Measurements from ENCODE around the gene CACNA1S. TPM values are rescaled to one million over a fixed set of nuclear protein-coding genes. Genes with fewer than 3 reads are reported as not detected.

CACNA1S gene
- polyA plus RNA-seq, 1 donor: 0.53 TPM

GRCh38 chr1:201061049-201061448 is 51.2 kb downstream of the CACNA1S start:
- DNase-seq: no peak

- DNase-seq: no peak
Measured at GRCh38 chr1:201060586-201060985, 51.6 kb downstream of the CACNA1S start.

DNA sequence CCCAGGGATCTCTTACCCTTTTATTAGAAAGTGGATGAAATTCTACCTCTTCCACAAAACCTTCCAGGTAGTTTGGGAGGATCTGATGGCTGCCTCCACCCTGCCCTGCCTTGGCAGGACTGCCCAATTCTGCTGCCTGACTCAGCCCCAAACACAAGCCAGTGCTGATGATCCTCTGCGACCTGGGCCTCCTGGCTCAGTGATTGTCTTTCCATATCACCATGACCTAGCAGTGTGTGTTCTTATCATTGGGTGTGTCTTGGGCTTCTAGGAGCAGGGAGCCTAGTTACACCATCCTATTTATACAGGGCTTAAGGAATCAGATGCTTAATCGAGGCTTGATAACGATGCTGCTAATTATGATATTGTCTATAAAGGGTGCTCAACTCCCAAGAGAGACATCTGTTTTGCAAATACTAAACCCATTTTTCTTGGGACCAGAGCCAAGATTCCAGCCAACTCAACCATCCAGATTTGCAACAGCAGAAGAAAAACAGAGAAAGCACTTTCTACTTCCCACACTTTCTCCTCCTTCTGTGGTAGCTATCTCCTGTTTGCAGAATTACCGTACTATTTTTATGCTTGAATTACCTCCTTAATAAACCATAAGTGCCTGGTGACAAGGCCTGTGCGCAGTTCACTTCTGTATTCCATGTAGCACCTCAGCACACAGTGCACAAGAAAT is 52.2 kb downstream of the CACNA1S start:
- no peak for DNase-seq

DNA sequence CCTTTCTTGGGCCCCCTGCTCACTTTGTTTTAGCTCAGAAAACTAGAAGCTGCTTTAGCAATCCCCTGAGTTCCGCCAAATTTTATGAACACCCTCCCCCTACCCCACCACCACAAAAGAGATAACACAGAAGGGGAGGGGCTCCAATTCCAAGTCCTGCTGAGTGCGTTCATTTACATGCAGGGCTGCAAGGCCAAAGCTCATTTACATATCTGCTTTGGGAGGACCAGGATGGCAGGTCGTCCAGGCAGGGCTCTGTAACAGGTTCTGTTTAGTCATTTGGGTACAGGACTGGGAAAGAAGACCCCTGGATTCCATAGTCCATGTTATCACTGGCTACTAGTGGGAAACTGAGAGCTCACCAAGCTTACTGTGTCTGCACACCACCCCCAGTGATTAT is 52.8 kb downstream of the CACNA1S start:
- no peak for DNase-seq

DNA sequence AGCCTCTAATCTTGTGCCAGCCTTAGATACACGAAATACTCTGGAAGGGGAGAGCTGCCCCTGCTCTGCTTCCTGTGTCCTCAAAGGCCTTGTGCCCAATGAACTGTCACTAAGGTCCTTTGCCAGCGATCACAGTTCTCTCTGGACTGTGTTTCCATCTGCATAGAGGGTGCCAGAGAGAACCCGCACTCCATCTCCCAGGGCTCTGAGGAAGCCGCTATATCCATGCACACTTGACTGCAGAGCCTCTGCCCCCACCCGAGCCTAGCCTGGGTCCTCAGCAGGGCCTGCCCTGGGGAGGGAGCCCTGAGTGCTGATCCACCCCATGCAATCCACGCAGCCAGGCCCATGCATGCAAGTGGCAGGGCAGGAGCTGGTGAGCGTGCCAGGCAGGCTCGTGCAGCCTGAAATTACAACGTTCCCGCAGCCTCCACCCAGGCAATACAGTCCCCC is 58.1 kb downstream of the CACNA1S start:
- DNase-seq: no peak

DNA sequence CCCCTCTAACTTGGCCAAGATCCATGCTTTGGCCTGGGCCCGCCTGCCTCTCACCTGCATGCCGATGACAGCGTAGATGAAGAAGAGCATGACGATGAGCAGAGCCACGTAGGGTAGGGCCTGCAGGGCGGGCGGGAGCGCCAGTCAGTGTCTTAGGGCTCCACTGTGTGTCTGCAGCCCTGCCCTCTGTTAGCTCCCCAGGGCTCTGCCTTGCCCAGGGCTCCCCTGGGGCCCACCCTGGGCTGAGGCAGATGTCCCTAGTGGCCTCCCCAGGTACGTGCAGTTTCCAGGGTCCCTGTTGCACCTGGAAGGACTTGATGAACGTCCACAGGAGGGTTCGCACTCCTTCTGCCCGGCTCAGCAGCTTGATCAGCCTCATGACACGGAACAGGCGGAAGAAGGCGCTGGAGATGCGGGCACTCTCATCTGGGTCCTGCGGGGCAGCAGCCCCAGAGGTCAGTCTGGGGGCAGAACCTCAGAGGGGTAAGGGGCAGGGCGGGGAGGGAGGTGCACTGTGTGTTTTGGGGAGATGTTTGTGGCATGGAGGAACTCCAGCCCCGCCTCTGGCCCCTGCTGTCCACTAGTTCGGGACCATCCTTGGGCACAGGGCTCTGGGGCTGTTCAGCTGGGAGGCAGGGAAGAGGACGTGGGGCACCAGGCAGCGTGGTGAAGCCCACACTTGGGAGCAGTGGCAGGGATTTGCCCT is 58.9 kb downstream of the CACNA1S start:
- no peak for DNase-seq

GRCh38 chr1:201051399-201051798 is 60.8 kb downstream of the CACNA1S start:
- DNase-seq: no peak

DNA sequence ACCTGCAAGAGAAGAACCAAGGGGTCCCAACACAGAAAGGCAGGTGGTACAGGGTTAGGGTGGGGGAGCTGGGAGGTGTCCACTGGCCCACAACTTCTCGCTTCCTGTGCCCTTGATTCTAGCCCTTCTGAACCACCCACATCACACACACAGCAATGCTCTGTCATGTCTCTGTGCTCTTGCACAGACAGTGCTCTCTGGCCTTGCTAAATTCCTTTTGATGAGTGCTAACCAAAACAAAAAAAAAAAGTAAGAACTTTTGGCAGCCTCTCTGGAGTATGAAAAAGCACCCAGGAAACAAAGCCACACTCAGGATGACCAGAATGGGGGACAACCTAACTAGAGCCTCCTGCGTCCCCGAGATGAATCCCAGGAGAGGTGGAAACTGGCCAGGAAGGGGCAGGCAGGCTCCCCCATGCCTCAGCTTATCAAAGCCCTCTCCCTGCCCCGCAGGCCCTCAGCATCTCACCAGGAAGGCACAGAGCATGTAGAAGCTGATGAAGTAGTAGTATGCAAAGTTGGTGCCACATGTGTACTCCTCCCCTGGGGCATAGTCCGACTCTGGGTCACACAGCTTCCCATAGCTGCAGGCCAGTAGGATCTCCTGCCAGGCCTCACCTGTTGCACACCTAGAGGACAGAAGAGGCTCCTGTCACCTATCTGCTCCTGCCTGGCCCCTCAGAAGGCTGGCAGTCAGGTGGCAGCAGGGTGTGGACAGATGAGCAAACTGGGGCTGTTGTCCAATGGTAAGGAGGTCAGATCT is 61.5 kb downstream of the CACNA1S start:
- DNase-seq: no peak

- no peak for DNase-seq
Measured at GRCh38 chr1:201049248-201049831, 62.9 kb downstream of the CACNA1S start.

GRCh38 chr1:201048521-201048920 is 63.7 kb downstream of the CACNA1S start:
- no peak for DNase-seq

GRCh38 chr1:201044119-201044518 is 68.1 kb downstream of the CACNA1S start:
- no peak for DNase-seq

DNA sequence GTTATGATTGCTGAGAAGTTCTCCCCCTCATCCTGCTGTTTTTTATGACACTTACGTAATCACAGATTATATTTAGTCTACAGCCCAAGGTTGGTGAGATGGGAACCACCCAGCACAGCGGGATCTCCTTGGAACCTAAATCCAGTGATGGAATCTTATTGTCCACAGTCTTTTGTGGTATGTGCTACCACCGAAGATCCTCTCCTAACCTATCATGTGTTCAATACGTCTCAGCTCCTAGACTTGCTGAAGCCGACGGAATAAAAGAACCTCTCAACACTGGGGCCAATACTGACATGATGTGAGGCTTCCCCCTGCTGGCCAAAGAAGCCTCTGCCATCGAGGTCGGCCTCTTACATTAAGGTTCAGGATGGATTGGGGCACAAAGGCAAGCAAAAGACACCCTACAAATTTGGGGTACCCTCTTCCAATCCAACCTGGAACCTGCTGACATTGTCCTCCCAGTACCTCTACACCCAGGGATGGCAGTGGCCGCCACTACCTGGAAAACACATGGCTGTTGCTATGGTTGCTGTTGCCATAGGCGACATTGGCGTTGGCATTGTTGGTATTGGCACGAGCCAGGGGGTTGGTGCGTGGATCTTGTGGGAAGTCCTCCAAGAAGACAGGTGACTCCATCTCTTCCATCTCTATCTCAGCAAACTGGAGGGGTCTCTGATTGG is 69.3 kb downstream of the CACNA1S start:
- peak; percentile 61 for DNase-seq

- DNase-seq: no peak
Measured at GRCh38 chr1:201041011-201041410, 71.2 kb downstream of the CACNA1S start.

DNA sequence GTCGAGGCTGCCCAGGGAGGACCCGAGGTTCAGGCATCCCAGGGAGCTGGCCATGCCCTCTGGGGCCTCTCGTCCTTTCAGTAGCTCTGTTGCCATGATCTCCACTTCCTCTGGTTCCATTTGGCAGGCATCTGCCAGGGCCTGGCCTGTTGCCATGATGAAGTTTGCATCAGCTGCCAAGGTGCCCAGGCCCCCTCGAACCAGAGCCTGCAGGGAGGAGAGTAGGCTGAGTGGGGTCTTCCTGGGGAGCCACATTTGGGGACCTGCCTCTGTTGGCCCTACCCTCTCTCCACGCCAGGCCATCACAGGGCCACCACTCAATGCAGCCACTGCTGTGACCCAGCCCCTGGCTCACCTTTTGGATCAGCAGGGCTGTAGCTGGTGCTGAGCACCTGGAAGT is 72.3 kb downstream of the CACNA1S start:
- no peak for DNase-seq

DNA sequence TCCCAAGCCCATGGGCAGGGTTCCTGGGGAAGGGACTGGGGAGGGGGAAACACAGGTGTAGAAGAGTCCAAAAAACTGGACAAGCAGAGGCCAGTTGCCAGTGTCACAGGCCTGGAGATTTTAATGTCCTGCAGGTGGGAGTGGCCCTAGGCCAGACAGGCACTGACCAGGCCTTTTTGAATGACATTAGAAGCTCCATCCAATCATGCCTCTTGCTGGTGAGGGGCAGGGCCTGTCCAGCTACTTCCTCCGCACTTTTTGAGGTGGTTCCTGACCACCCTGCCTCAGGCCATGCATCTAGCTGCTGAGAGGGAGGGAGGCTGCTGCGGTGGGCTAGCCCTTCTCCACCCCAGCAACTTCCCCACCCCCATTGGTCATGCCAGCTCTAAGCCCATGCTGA is 72.8 kb downstream of the CACNA1S start:
- DNase-seq: no peak

- DNase-seq: no peak
Measured at GRCh38 chr1:201038186-201038876, 73.9 kb downstream of the CACNA1S start.

DNA sequence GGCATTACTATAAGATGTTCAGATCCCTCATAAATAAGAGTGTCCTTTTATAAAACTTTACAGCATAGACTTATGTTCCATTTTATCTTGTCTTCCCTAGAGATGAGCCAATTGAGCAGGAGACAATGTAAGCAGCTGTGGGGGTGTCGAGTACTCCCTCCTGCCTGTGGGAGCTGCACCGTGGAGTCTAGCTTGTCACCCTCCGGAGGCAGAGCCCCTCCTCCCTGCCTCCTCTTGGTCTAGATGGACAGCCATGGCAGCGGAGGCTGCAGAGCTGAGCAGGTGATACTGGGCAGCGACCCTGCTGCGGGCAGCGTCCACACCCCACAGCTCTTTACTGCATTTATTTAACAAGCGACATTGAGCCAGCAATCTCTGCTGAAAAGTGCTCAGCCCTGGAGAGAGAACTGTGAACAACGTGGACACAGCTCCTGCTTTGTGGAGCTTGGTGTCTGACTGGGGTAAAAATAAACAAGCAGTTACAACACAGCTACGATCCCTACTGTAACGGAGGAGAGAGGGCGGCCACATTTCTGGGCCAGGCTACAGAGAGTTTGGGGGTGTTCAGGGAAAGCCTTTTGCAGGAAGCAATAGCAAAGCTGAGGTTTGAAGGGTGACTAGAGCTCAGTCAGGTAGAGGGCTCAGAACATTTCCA is 75.9 kb downstream of the CACNA1S start:
- no peak for DNase-seq

- no peak for DNase-seq
Measured at GRCh38 chr1:201034671-201035070, 77.6 kb downstream of the CACNA1S start.

DNA sequence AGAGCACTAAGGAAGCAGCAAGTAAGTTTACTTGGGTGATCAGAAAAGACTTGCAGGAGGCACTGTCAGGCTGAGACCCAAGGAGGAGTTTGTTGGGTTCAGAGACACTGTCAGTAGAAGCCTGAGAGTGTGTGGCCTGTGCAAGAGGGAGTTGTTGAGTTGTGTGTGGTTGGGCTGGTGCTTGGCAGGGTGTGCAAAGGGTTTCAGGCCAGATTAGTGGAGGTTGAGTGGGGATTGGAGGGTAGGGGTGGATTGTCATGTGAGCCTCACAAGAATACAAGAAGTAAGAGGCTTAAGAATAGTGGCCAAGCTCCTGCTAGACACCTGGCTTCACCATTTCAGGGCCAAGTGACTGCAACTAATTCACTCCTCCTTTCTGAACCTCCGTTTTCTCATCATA is 79.8 kb downstream of the CACNA1S start:
- DNase-seq: no peak

DNA sequence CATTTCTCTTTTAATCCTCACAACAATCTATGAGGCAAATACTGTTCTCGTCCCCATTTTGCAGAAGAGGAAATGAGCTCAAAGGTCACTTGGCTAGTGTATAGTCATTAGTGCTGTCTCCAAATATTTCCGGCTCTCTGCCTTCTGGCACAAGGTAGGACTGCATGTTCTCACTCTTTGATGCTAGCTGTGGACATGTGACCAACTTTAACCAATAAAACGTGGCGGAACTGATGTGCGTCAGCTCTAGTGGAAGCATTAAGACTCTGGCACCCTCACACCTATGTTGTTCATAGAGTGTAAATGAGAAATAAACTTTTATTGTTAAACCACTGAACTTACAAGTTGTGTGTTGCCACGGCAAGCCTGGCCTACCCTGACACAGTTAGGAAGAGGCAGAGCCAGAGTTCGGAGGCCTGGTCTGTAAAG is 83.8 kb downstream of the CACNA1S start:
- DNase-seq: no peak

DNA sequence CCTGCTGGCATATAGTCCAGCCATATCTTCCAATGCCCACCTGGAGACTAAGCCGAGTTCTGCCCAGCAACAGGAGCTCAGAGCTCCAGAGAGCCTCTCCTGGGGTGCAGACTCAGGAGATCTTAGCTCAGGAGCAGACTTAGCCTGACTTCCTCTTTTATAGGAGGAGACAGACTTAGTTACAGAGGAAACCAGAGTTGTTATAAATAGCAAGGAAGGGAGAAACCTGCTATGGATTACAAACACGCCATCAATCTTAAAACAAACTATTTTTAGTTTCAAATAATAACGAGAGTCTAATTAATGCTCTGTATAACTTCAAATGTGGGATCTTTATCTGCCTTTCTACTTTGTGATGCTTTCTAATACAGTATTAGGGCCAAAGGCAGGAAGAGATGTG is 85.4 kb downstream of the CACNA1S start:
- DNase-seq: no peak
